ENCODE data around the gene PTCH2.
"Not testable (repeated sequence)": the region's sequence is repeated elsewhere in the genome, so short reads cannot be mapped to it uniquely, and the experiment has no call there.

PTCH2 gene

DNA sequence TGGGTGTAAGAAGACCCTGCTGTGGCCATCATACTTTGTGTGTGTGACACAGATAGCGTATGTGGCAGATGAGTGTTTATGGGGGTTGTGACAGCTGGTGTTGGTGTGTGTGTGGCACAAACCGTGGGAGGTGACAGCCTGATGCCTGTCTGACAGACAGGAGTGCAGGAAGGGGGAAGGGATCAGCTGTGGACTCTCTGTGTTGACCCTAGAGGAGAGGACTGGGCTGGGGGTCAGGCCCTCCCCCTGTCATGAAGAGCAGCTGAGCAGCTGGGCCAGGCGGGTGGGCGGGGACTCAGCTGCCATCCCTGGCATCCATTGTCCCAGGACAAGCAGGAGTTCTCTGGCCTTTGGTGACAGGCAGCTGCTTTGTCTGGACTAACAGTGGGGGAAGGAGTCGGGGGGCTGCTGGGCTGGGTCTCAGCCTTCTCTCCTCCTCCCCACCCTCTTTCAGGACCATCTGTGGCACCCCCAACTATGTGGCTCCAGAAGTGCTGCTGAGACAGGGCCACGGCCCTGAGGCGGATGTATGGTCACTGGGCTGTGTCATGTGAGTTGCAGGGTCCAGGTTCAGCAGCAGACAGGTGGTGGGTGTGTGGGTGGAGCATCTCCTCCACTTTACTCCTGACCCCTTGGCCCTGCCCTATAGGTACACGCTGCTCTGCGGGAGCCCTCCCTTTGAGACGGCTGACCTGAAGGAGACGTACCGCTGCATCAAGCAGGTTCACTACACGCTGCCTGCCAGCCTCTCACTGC is 40.6 kb downstream of the PTCH2 start:
- DNase-seq: peak in 1 of 2 experiments; percentile 66

DNA sequence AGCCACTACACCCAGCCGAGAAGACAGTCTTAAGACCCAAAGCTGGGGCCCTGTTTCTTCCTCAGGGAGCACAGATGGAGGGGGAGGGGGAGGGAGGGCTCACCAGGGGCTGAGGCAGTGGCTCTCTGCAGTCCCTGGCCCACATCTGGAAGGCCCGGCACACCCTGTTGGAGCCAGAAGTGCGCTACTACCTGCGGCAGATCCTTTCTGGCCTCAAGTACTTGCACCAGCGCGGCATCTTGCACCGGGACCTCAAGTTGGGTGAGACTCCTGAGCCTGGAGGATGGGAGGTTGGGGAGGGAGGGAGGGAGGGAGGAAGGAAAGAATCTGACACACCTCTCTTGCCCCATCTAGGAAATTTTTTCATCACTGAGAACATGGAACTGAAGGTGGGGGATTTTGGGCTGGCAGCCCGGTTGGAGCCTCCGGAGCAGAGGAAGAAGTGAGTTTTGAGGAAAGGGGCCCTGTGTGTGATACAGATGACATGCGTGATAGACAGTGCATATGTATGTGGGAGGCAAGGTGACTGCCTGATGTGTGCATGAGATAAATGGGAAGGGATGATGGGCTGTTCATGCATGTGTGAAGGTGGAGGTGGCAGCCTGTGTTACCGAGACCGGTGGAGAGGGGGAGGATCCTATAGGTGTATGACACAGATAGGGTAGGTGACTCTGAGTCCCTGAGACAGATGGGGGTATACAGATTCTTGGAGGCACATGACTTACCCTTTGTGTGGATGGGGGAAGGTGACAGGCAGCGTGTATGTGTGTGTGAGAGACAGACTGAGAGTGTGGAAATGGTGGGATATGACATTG is 41.4 kb downstream of the PTCH2 start:
- DNase-seq: peak in 1 of 2 experiments; percentile 66

DNA sequence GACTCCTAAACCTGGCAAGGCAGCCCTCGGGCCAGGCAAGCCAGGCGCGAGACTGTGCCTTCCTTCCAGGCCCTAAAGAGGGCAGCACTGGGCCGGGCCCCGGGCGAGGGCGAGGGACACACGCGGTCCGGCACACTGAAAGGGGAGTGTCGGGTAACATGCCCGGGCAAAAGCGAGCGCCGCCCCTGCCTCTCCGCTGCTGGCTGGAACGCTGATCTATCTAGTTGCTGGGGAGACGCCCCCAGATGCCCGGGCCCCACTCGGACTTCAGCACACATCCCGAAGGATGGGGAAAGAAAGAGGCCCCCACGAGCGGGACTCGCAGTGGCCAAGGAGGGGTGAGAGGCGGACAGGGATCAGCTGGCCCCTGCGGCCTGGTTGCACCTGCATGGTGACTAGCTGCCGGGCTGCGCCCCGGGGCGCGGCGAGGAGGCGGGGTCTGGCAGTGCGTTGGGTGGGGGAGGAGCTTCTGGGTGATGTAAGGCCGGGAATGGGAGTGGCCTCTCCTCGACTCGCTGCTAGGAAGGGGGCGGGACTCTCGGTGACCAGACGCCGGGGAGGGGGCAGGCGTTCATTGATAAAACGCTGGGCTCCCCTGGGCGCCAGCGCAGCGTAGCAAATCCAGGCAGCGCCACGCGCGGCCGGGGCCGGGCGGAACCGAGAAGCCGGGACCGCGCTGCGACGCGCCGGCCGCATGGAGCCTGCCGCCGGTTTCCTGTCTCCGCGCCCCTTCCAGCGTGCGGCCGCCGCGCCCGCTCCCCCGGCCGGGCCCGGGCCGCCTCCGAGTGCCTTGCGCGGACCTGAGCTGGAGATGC is 43.1 kb downstream of the PTCH2 start, which contains the start of gene PLK3:
Gene PLK3 (plus strand): TSS at position 608 of the 815 bp plus-strand sequence. CDS start 87 bp downstream, at position 695.
- peak; percentile 95 to 96 for DNase-seq

DNA sequence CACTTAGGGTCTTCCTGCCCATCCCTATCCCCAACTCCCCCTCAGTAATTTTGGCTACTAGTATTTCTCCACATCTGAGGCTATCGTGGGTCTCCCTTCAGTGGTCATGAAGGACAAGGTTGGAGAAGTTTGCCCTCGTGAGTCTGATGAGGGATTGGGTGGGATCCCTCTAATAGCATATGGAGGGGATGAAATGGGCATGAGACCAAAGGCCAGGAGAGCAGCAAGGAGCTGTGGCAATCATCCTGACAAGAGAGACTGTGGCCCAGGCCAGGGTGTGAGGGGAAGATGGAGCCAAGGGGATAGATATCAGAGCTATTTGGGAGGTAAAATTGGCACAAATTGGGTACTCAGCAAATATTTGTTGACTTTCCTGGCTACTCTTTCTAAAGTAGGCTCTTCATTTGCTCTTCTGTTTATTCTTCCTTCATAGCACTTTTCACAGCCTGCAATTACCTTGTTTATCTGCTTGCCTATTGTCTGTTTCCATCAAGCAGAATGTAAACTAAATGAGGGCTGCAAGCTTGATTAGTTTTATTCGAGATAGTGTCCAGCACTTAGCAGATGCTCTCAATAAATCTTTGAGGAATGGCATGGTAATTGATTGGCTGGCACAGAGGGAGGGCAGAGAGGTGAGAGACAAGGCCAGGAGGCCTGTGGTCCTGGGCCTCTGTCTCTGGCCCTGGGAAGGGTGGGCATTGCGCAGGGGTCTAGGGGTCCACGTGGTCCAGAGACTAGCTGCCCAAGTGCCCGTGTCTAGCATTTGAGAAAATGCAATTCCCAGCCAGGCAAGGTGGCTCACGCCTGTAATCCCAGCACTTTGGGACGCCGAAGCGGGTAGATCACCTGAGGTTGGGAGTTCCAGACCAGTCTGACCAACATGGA is 44.3 kb downstream of the PTCH2 start:
- DNase-seq: no peak

DNA sequence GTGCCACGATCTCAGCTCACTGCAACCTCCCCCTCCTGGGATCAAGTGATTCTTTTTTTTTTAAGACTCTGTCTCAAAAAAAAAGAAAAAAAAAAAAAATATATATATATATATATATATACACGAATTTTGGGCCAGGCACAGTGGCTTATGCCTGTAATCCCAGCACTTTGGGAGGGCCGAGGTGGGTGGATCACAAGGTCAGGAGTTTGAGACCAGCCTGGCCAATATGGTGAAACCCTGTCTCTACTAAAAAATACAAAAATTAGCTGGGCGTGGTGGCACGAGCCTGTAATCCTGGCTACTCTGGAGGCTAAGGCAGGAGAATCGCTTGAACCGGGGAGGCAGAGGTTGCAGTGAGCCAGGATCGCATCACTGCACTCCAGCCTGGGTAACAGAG is 45.2 kb downstream of the PTCH2 start:
- DNase-seq: not testable (repeated sequence)

DNA sequence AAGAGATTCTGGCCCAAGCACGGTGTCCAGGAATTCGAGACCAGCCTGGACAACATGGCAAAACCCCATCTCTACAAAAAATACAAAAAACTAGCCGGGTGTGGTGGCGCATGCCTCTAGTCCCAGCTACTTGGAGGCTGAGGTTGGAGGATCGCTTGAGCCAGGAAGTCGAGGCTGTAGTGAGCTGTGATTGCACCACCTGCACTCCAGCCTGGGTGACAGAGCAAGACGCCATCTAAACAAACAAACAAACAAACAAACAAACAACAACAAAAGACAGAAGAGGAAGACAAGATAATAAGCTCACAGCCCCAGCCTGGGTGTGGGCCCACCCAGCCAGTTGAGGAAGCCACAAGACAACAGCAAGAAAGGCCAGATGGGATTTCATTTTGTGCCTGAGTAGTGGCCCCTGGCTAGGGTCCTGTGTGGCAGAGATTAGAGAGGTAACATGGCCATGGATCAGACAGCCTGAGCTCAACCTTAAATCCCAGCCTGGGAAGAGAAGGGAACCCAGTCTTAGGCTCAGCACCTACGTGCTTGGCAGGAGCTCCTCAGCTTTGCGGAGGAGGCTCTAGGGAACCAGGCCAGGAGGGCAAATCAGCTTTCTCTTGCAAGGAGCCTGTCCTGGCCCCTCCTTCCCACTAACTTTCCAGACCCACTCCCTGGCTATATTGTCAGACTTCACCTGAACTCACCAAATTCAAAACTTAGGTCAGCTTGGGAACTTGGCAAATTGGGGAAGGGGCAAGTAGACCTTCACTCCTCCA is 50.1 kb downstream of the PTCH2 start:
- no peak for DNase-seq

DNA sequence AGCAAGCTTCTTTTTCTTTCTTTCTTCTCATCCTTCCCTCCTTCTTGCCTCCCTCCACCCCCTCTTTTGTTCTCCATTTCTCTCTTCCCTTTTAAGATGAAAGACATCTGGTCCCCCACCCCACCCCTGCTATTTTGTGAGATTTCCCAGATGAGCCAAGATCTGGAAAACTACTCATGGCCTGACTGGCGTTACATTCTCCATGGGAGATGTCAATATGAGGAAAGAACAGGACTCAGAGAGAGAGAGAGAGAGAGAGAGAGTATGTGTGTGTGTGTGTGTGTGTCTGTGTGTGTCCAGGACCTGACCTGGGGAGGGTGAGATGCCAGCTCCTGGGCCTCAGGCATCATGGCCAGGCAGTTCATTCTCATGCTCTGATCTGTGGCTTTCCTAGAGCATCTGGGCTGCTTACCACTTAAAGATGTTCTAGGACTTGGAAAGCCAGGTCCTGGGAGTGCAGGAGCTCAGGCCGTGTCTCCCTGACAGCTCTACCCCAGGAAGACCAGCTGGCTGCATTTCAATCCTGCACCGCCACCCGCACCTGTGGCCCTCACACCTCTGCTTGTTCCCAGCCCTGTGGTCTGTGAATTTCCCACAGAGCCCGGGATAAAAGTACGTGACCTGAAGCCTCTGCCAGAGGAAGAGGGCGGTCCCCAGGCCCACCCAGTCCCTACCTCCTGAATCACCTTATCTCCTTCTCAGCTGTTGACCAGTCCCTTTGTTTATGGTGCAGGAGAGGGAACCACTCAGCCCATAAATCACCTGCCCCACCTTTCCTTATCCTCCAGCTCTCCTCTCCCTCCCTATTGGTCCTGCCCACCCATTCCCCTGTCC is 51.9 kb downstream of the PTCH2 start:
- peak in 1 of 2 experiments; percentile 27 for DNase-seq

DNA sequence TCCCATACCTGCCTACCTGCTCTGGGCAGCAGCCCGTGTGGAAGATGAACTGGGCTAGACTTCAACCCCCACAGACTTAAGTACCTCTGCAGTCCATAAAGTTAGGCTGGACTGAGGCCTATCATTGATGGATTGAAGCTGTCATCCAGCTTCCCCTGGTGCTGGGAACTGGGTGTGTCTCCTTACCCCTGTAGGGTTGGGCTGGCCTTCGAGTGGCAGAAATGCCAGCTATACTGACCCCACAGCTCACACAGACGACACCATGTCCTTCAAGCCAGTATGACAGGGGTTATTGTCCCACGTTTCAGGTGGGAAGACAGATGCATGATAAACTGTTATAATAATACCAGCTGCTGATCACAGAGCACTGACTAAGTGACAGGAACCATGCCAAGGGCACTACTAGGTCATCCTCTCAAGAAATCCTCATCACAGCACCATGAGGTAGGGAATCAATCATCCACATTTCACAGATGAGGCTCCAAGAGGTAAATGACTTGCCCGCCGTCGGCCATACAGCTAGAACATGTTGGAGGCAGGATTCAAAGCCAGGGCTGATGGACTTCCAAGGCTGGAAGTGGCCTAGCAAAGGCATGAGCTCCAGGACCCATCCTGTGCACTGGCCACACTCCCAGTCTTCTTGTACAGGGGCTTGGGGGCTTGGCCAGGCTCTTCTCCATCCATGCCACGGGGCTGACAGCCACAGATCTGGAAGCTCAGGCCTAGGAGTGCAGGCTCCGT is 54.8 kb downstream of the PTCH2 start, which contains the start of gene BEST4:
Gene BEST4 (minus strand): TSS at position 51 of the 741 bp plus-strand sequence. CDS start 465 bp downstream, outside the sequence.
- DNase-seq: no peak

DNA sequence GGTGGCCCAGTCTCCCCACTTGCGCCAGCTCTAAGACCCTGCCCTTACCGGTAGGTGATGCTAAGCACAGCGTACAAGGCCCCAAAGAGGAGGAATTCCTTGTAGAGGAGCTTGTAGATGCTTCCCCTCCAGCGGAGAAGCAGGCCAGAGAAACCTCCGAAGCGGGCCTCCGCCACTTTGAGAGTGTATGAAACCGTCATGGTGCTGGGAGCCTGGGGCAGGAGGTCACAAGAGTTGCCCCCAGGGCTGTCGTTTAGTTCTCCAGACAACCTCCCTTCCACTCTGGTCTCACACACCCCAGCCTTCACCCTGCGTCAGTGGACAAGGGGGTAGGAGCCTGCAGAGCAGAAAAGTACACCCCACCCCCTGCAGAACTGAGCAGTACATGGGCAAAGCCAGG is 55.5 kb downstream of the PTCH2 start:
- DNase-seq: no peak

DNA sequence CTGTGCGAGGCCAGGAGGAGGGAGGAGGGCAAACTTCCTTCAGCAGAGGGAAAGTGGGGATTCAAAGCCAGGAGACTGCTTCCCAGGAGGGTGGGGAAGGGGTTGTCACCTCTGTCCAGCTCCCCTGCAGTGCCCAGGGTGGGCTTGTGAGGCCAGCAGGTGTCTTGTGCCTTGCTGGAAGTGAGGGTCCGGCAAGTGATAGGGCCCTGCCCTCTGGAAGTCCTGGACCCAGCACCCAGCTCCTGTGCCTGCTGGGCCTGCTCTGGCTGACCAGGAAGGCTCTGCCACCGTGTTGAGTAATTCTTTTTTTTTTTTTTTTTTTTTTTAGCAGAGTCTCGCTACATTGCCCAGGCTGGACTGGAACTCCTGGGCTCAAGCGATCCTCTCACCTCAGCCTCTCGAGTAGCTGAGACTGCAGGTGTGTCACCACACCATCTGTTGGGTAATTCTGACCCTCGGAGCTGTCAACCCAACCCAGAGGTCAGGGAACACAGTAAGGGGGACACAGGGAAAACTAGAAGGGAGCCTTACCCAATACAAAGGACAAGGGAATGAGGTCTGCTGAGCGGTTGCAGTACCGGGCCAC is 56.1 kb downstream of the PTCH2 start:
- DNase-seq: no peak

DNA sequence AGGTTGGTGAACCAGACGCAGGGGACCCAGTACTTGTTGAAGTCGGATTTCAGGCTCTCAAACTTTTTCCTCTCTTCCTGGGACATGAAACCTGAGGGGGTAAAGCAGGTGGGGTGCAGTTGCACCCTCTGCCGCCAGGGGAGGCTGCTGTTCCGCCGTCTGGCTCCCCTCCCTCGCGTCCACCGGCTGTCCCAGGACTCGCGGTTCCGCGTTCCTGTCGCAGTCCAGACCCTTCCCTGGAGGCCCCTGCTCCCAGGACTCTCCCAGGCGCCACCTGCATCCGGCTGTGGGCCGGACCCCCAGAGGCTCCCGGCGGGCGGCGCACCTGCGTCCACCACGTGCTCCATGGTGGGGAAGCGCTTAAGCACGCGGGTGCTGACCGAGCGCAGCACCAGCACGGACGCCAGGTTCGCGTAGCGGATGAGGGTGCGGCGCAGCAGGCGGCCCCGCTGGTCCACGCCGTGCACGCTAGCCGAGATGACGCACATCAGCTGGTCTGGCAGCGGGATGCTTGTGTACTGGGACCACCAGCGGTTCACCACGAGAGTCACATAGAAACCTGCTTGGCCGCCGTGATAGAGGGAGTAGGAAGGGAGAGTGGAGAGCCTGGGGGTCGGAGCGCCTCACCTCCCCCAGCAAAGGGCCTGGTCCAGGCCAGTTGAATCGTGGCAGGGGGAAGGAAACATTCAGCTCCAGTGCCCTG is 56.8 kb downstream of the PTCH2 start:
- peak; percentile 19 to 61 for DNase-seq

DNA sequence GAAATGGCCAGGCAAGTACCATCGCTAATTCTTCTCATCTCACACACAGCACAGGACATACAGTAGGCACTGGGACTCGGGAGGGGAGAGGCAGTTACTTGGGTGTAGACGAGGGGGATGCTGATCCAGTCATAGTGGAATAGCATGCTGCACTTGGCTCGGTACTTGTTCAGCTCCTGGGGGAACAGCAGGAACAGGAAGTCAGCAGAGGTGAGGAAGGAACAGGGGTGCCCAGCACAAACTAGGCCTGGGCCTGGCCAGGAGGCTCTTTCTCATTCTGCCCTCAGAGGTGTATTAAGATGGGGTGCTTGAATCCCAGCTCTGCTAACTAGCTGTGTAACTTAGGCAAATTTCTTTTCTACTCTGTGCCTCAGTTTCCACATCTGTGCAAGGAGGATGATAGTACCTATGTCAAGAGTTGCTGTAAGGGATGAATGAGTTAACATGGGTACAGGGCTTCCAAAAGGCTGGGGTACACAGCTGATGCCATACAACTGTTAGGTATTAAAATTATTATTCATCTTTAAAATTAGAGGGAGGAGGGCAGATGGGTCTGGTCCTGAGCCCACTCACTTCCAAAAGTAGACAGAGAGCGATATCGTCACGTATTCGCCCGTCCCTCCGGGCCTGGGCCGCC is 57.4 kb downstream of the PTCH2 start:
- DNase-seq: no peak

DNA sequence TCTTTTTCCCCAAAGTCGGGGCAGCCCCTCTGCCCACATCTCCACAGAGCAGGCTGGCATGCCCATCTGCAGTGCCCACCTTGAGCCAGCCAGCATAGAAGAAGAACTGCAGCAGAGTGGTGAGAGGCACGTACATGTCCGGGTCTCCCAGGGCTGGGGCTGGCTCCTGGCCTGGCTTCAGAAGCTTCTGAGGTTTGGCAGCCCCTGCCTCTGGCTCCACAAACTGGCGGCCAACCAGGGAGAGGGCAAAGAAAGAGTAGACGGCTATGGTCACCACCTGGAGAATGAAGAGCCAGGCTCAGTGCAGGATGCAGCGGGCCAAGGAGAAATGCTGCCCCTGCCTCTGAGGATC is 58.0 kb downstream of the PTCH2 start:
- no peak for DNase-seq

DNA sequence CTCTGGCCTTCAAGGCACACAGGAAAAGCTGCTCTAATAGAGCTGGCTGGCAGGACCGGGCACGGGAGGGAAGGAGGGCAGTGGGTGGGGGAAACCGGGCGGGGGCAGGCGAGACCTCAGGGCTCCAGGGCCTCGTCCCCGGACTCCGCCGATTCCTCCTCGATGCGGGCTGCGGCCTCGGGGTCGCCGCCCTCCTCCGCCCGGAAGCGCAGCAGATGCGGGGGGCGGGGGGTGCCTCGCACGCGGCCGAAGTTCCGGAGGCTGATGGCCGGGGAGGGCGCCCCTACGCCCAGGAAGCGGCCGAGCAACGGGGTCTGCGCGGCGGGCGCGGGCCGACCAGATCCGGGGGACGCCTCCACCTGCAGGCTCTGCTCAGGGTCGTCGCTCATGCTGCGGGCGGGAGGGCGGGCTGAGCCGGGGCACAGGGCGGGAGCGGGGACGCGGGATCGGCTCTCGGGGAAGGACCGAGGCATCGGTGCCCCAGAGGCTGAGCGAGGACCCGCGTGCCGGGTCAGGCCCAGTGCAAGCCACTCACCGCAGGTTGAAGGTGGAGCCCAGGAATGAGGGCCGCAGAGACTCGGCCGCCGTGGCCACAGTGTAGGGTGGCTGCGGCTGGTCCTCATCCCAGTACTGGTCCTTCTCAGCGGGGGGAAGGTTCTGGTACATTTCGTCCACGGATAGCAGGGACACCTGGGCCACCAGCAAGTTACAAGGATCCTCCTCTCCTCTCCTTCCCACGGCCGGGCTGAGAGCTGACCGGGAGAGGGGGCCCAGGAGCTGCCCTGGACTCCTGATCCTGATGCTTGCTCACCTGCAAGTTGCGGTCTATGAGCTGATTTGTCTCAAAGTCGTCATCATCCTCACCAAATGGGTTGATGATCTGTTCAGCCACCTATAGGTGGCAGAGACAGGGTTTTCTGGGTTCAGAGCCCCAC is 58.7 kb downstream of the PTCH2 start:
- peak in 1 of 2 experiments; percentile 28 for DNase-seq

DNA sequence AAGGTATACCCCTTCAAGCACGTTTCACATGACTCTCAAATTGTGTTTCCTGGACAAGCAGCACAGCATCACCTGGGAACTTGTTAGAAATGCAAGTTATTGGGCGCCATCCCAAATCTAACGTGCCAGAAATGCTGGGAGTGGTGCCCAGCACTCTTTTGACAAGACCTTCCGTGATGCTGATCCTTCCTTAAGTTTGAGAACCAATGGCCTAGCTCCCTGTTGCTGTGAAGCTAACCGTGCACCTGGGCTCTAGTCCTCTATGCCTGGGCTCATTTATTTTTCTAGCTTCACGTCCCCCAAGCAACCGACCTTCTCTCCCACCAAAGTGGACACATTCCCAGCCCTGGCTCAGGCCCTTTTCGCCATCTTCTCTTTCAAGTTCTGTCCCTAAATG is 59.4 kb downstream of the PTCH2 start:
- DNase-seq: no peak

DNA sequence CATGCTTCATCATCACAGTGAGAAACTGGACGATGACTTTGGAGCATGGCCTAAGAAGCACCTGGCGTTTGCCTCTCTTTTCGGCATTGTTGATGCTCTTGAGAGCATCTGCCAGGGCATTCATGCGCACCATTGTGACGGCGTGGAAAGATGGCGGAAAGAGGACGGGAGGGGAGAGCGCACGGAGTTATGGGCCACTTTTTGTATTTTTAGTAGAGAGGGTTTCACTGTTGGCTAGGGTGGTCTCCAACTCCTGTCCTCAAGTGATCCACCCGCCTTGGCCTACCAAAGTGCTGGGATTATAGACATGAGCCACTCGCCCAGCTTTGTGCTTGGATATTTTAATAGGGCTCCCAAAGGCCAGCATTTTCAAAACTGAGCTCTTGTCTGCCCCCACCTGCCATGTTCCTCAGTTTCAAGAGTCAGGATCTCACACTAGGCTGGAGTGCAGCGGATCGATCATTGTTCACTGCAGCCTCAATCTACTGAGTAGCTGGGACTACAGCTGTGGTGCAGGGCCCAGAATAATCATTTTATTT is 62.4 kb downstream of the PTCH2 start:
- DNase-seq: no peak
